Thoracic aorta (tissue), 2 donors: ENCODE measurements around the gene GK. TPM values are rescaled to one million over a fixed set of nuclear protein-coding genes. Genes with fewer than 3 reads are reported as not detected.

Source experiments
- ATAC-seq: fragments of 150-250 bp; one replicate; pipeline ENCODE4 v1.8.0; 2017; ENCODE audit warnings: low read depth; ENCODE audit not compliant: insufficient number of reproducible peaks, low FRiP score
- DNase-seq: peaks from one replicate; pipeline ENCODE4 v3.0.0-alpha.2; 2020; ENCODE audit warnings: low spot score
- H3K27ac ChIP-seq, 2 donors: fragments of 200-600 bp; sonication (generic); 1 replicate in 1 of 2; 2 replicates in 1 of 2; pipeline ENCODE4 v1.5.1; 2016; ENCODE audit warnings: mild to moderate bottlenecking in 2 of 2, moderate library complexity in 2 of 2
- H3K27me3 ChIP-seq: fragments of 200-600 bp; sonication (generic); replicated peaks from 2 replicates; pipeline ENCODE4 v1.6.0; 2016; ENCODE audit warnings: mild to moderate bottlenecking; ENCODE audit not compliant: insufficient read depth
- H3K36me3 ChIP-seq: fragments of 200-600 bp; sonication (generic); one replicate; pipeline ENCODE4 v1.5.1; 2016
- H3K4me1 ChIP-seq, 2 donors: fragments of 200-600 bp; sonication (generic); 1 replicate in 1 of 2; 2 replicates in 1 of 2; pipeline versions ENCODE4 v1.5.1 to v1.6.0; 2016; ENCODE audit warnings: low read depth in 2 of 2, mild to moderate bottlenecking in 1 of 2; ENCODE audit not compliant: control insufficient read depth in 1 of 2
- H3K4me3 ChIP-seq: fragments of 200-600 bp; sonication (generic); 2 replicates; pipeline ENCODE4 v1.5.1; 2016; ENCODE audit warnings: mild to moderate bottlenecking
- H3K9me3 ChIP-seq: fragments of 200-600 bp; sonication (generic); 2 replicates; pipeline ENCODE4 v1.5.1; 2016
- total RNA-seq, 2 donors: library from RNA; depleted of rRNA; stranded (reverse); fragments of >200 nt; gene quantifications; one replicate each; pipeline versions ENCODE4 v1.1.0 to v1.2.3, GENCODE V29; 2016
- TF ChIP-seq, protein P1 (sequence below): fragments of 200-600 bp; sonication (generic); IDR thresholded peaks from one replicate; pipeline ENCODE4 v1.5.1; 2019; ENCODE audit warnings: antibody characterized with exemption

Gene GK
- total RNA-seq, 2 donors from 2014 or later = 12.9 to 15.2 TPM

DNA sequence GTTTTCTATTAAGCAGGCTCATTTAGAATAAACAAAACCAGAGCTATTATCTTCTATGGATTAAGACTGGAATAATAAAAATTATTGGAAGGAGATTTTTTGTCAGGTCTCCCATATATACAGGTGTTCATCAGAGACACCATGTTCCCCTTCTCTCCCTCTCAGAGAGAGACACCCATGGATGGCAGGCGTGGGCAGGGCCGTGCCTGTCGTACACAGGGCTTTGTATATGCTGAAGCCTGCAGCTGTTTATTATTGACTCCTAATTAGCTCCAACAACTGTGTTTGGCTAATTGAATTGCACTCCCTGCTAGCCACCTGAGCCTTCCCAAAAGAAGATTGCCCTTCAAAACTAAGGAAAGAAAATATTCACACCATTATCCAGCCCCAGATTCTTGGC lies 81.6 kb downstream of the GK start:
- TF ChIP-seq, protein P1, sequence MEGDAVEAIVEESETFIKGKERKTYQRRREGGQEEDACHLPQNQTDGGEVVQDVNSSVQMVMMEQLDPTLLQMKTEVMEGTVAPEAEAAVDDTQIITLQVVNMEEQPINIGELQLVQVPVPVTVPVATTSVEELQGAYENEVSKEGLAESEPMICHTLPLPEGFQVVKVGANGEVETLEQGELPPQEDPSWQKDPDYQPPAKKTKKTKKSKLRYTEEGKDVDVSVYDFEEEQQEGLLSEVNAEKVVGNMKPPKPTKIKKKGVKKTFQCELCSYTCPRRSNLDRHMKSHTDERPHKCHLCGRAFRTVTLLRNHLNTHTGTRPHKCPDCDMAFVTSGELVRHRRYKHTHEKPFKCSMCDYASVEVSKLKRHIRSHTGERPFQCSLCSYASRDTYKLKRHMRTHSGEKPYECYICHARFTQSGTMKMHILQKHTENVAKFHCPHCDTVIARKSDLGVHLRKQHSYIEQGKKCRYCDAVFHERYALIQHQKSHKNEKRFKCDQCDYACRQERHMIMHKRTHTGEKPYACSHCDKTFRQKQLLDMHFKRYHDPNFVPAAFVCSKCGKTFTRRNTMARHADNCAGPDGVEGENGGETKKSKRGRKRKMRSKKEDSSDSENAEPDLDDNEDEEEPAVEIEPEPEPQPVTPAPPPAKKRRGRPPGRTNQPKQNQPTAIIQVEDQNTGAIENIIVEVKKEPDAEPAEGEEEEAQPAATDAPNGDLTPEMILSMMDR = no peak
- Histone ChIP-seq H3K36me3 (no peaks in the 10 kb centered on the region), H3K27me3 (no peaks in the 10 kb centered on the region), H3K9me3 (no peaks in the 10 kb centered on the region), H3K4me3 (no peak overlapping the region), H3K27ac (no peak overlapping the region), H3K4me1 (no peaks in the 10 kb centered on the region)
- ATAC-seq = no peak
- no peak for DNase-seq

DNA sequence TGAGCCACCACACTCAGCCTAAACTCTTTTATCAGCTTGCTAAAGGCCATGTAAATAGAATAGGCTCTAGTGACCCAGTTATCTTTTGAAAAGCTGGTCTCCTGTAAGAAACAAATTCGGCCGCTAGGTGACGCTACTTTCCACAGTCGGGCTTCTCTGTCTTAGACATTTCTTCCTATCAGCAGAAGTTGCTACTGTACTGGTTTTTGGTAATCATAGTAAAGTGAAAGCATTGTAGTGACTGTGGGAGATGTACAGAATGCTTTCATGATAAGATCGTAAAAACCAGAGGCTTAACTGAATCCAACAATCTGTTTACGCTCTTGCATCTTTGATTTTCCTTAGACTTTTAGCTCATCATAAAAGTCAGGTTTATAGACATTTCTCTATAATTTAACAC lies 82.6 kb downstream of the GK start:
- no peak overlapping the region for H3K27ac ChIP-seq
- DNase-seq (no peak), ATAC-seq (no peak)
- H3K4me3 ChIP-seq = no peak overlapping the region
- TF ChIP-seq, protein P1 = no peak
- no peaks in the 10 kb centered on the region for H3K36me3 ChIP-seq
- no peaks in the 10 kb centered on the region for H3K27me3 ChIP-seq
- H3K4me1 ChIP-seq = no peaks in the 10 kb centered on the region
- no peaks in the 10 kb centered on the region for H3K9me3 ChIP-seq

DNA sequence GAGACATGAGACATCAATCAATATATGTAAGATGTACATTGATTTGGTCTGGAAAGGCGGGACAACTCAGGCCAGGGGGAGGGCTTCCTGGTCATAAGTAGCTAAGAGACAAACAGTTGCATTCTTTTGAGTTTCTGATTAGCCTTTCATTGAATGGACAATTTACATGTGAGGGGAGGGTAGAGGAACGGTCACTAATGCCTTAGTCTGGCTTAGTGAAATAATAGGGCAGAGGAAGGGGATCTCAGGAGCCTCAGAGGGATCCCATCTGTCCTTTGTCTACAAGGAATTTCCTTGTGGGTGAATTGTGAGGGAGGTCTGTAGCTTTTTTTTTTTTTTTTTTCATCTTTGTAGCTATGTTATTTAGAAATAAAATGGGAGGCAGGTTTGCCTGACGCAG lies 88.3 kb downstream of the GK start:
- H3K27ac ChIP-seq = no peak overlapping the region
- H3K27me3 ChIP-seq = no peaks in the 10 kb centered on the region
- no peak overlapping the region for H3K4me3 ChIP-seq
- no peaks in the 10 kb centered on the region for H3K36me3 ChIP-seq
- H3K9me3 ChIP-seq = no peaks in the 10 kb centered on the region
- no peak for ATAC-seq
- DNase-seq = no peak
- no peaks in the 10 kb centered on the region for H3K4me1 ChIP-seq
- TF ChIP-seq, protein P1 = no peak

- DNase-seq (no peak), ATAC-seq (no peak)
- no peak overlapping the region for H3K27ac ChIP-seq
- TF ChIP-seq, protein P1 = no peak
- no peak overlapping the region for H3K4me3 ChIP-seq
- H3K4me1 ChIP-seq = no peaks in the 10 kb centered on the region
- H3K27me3 ChIP-seq = no peaks in the 10 kb centered on the region
- H3K36me3 ChIP-seq = no peaks in the 10 kb centered on the region
- no peaks in the 10 kb centered on the region for H3K9me3 ChIP-seq
Measured at GRCh38 chrX:30748342-30748960, 95.2 kb downstream of the GK start.

GRCh38 chrX:30751497-30751896 lies 98.3 kb downstream of the GK start:
- no peaks in the 10 kb centered on the region for H3K9me3 ChIP-seq
- H3K27ac ChIP-seq = no peak overlapping the region
- ATAC-seq (no peak), DNase-seq (no peak)
- no peak overlapping the region for H3K4me3 ChIP-seq
- H3K36me3 ChIP-seq = no peaks in the 10 kb centered on the region
- no peaks in the 10 kb centered on the region for H3K4me1 ChIP-seq
- no peaks in the 10 kb centered on the region for H3K27me3 ChIP-seq
- TF ChIP-seq, protein P1 = no peak
